H1 (cell line): Measurements from ENCODE around the gene DECR2. TPM values are rescaled to one million over a fixed set of nuclear protein-coding genes. Genes with fewer than 3 reads are reported as not detected.

ENCODE experiments used
- CTCF ChIA-PET: fragments of 300-600 bp; sonication (Branson Sonifier 250); formaldehyde crosslinking; loops from one replicate; lab custom pipeline; 2021; ENCODE audit not compliant: partially characterized antibody; lab: Charles Lee
- POLR2A ChIA-PET: fragments of 300-600 bp; sonication (Branson Sonifier 250); formaldehyde crosslinking; loops from one replicate; lab custom pipeline; 2021; ENCODE audit warnings: inconsistent platforms; ENCODE audit not compliant: partially characterized antibody; lab: Charles Lee
- DNase-seq, 2 experiments: peaks; one replicate each; pipeline versions ENCODE4 v3.0.0 to v3.0.0-alpha.2; 2010 to 2022; ENCODE audit warnings: low spot score in 2 of 2, low read depth in 1 of 2, mixed read lengths in 1 of 2
- FAIRE-seq: peaks from 2 replicates; lab custom pipeline; 2011; peaks lifted over from hg19 to GRCh38; lab: Jason Lieb, UNC
- H2AFZ ChIP-seq: 2 replicates; pipeline ENCODE4 v1.8.1; 2012; ENCODE audit warnings: low read length, inconsistent platforms
- H2AK5ac ChIP-seq: 2 replicates; pipeline ENCODE4 v1.6.1; 2013; ENCODE audit warnings: low read depth, low read length
- H2BK120ac ChIP-seq: replicated peaks from 2 replicates; pipeline ENCODE3; 2013; ENCODE audit warnings: low read depth, low read length, inconsistent platforms
- H2BK12ac ChIP-seq: 2 replicates; pipeline ENCODE4 v1.6.1; 2013; ENCODE audit warnings: low read depth, low read length
- H2BK15ac ChIP-seq: 2 replicates; pipeline ENCODE4 v1.6.1; 2013; ENCODE audit warnings: low read length
- H2BK20ac ChIP-seq: 2 replicates; pipeline ENCODE4 v1.6.1; 2013; ENCODE audit warnings: low read length
- H2BK5ac ChIP-seq: 2 replicates; pipeline ENCODE4 v1.6.1; 2013; ENCODE audit warnings: low read depth, low read length
- H3K14ac ChIP-seq: 2 replicates; pipeline ENCODE4 v1.6.1; 2013; ENCODE audit warnings: inconsistent platforms; ENCODE audit not compliant: insufficient read length
- H3K18ac ChIP-seq: 2 replicates; pipeline ENCODE4 v1.6.1; 2013; ENCODE audit warnings: low read length; ENCODE audit errors: extremely low read depth
- H3K23ac ChIP-seq: 2 replicates; pipeline ENCODE4 v1.6.1; 2013; ENCODE audit warnings: inconsistent platforms; ENCODE audit not compliant: insufficient read length
- H3K23me2 ChIP-seq: 2 replicates; pipeline ENCODE4 v1.6.1; 2013; ENCODE audit warnings: low read depth, low read length
- H3K27ac ChIP-seq: 2 replicates; pipeline ENCODE4 v1.6.1; 2011; ENCODE audit warnings: low read depth, low read length, inconsistent platforms
- H3K27me3 ChIP-seq, 4 experiments: replicated peaks in 1 of 4; 1 replicate in 1 of 4; 2 replicates in 3 of 4; pipeline versions ENCODE4 v1.6.1 to v1.8.1; 2011 to 2013; ENCODE audit warnings: low read length in 3 of 4, mild to moderate bottlenecking in 3 of 4, inconsistent platforms in 2 of 4, mixed read lengths in 2 of 4, moderate library complexity in 1 of 4; ENCODE audit not compliant: control insufficient read depth in 3 of 4, insufficient read depth in 3 of 4; ENCODE audit errors: extremely low read depth in 1 of 4
- H3K36me3 ChIP-seq, 4 experiments: 2 replicates each; pipeline versions ENCODE4 v1.6.1 to v1.8.1; 2011 to 2013; ENCODE audit warnings: mild to moderate bottlenecking in 4 of 4, low read length in 3 of 4, moderate library complexity in 2 of 4, control low read depth in 1 of 4, inconsistent platforms in 1 of 4; ENCODE audit not compliant: insufficient read depth in 4 of 4, control insufficient read depth in 2 of 4
- H3K4ac ChIP-seq: replicated peaks from 2 replicates; pipeline ENCODE3; 2013; ENCODE audit warnings: low read length, low read depth, mixed read lengths, inconsistent platforms; ENCODE audit not compliant: insufficient read length
- H3K4me1 ChIP-seq, 4 experiments: replicated peaks in 1 of 4; 1 replicate in 1 of 4; 2 replicates in 3 of 4; pipeline versions ENCODE4 v1.6.1 to v1.8.1; 2011 to 2013; ENCODE audit warnings: low read length in 3 of 4, inconsistent platforms in 2 of 4, mixed read lengths in 1 of 4; ENCODE audit not compliant: insufficient read depth in 4 of 4, control insufficient read depth in 3 of 4
- H3K4me2 ChIP-seq, 2 experiments: 2 replicates each; pipeline versions ENCODE4 v1.6.1 to v1.8.1; 2011 to 2013; ENCODE audit warnings: low read depth in 2 of 2, low read length in 2 of 2, control low read depth in 1 of 2, inconsistent platforms in 1 of 2, mild to moderate bottlenecking in 1 of 2; ENCODE audit not compliant: insufficient read depth in 1 of 2
- H3K4me3 ChIP-seq, 4 experiments: fragments of 200-600, 300-600 bp in 1 of 4; sonication (generic), shearing (Covaris generic), sonication (Bioruptor Twin) in 1 of 4; 2 replicates each; pipeline versions ENCODE4 v1.5.1 to v1.8.1; 2011 to 2016; ENCODE audit warnings: low read length in 4 of 4, low read depth in 3 of 4, control low read depth in 2 of 4, inconsistent platforms in 2 of 4, mild to moderate bottlenecking in 2 of 4, mixed read lengths in 1 of 4, moderate library complexity in 1 of 4; ENCODE audit not compliant: insufficient read depth in 2 of 4; ENCODE audit errors: extremely low read depth in 1 of 4
- H3K56ac ChIP-seq: replicated peaks from 2 replicates; pipeline ENCODE3; 2013; ENCODE audit warnings: low read depth, mild to moderate bottlenecking, mixed read lengths, low read length, inconsistent platforms; ENCODE audit not compliant: insufficient read length
- H3K79me1 ChIP-seq: 2 replicates; pipeline ENCODE4 v1.6.1; 2013; ENCODE audit warnings: low read depth, low read length, control low read depth
- H3K79me2 ChIP-seq, 2 experiments: 2 replicates each; pipeline versions ENCODE4 v1.6.1 to v1.8.1; 2012 to 2013; ENCODE audit warnings: low read length in 2 of 2, mild to moderate bottlenecking in 2 of 2, inconsistent platforms in 1 of 2; ENCODE audit not compliant: insufficient read depth in 2 of 2, control insufficient read depth in 1 of 2
- H3K9ac ChIP-seq, 4 experiments: replicated peaks in 1 of 4; 1 replicate in 1 of 4; 2 replicates in 3 of 4; pipeline versions ENCODE4 v1.6.1 to v1.8.1; 2011 to 2013; ENCODE audit warnings: low read depth in 3 of 4, low read length in 3 of 4, control low read depth in 2 of 4, mild to moderate bottlenecking in 2 of 4, moderate library complexity in 2 of 4, inconsistent platforms in 1 of 4; ENCODE audit errors: extremely low read depth in 1 of 4
- H3K9me3 ChIP-seq, 2 experiments: 2 replicates each; pipeline versions ENCODE4 v1.6.1 to v1.8.1; 2012 to 2013; ENCODE audit warnings: mild to moderate bottlenecking in 2 of 2, moderate library complexity in 2 of 2, control low read depth in 1 of 2, inconsistent platforms in 1 of 2, low read depth in 1 of 2, low read length in 1 of 2, mixed read lengths in 1 of 2; ENCODE audit not compliant: insufficient read depth in 2 of 2
- H4K20me1 ChIP-seq, 2 experiments: replicated peaks in 1 of 2; 2 replicates each; pipeline versions ENCODE3 to v1.8.1; 2011 to 2013; ENCODE audit warnings: inconsistent platforms in 2 of 2, low read length in 2 of 2, mild to moderate bottlenecking in 1 of 2; ENCODE audit not compliant: insufficient read depth in 2 of 2, control insufficient read depth in 1 of 2
- H4K5ac ChIP-seq: 2 replicates; pipeline ENCODE4 v1.6.1; 2013; ENCODE audit warnings: low read length, low read depth, mixed read lengths, inconsistent platforms; ENCODE audit not compliant: insufficient read length
- H4K8ac ChIP-seq: 2 replicates; pipeline ENCODE4 v1.8.0; 2013; ENCODE audit warnings: mild to moderate bottlenecking, moderate library complexity, low read length, inconsistent platforms; ENCODE audit not compliant: insufficient read depth; ENCODE audit errors: extremely low read depth
- H4K91ac ChIP-seq: replicated peaks from 2 replicates; pipeline ENCODE3; 2013; ENCODE audit warnings: low read length, mixed read lengths, inconsistent platforms; ENCODE audit not compliant: insufficient read length
- ATF2 ChIP-seq: IDR thresholded peaks from 2 replicates; pipeline ENCODE4 v1.6.1; 2012; ENCODE audit warnings: low read length, inconsistent platforms
- CBX5 ChIP-seq: fragments of 300-800, 300-1000 bp; sonication (generic); IDR thresholded peaks from 2 replicates; pipeline ENCODE4 v1.7.1; 2016; ENCODE audit warnings: antibody characterized with exemption, low read length, low read depth
- CTBP2 ChIP-seq: IDR thresholded peaks from 2 replicates; pipeline ENCODE4 v1.7.0; 2011; ENCODE audit warnings: borderline replicate concordance, mild to moderate bottlenecking, moderate library complexity, mixed read lengths, low read length; ENCODE audit not compliant: insufficient read depth, insufficient read length
- EZH2 ChIP-seq: fragments of 200-600 bp; sonication (generic); IDR thresholded peaks from 2 replicates; pipeline ENCODE4 v1.7.1; 2012; ENCODE audit warnings: low read depth, mild to moderate bottlenecking, moderate library complexity, low read length, inconsistent platforms; ENCODE audit not compliant: severe bottlenecking
- GABPA ChIP-seq: IDR thresholded peaks from 2 replicates; pipeline ENCODE4 v1.6.1; 2011; ENCODE audit warnings: mild to moderate bottlenecking, low read length, moderate library complexity, borderline replicate concordance; ENCODE audit not compliant: insufficient read depth
- JUND ChIP-seq: IDR thresholded peaks from 2 replicates; pipeline ENCODE4 v1.6.1; 2011; ENCODE audit warnings: mild to moderate bottlenecking, improper control_type of control experiment, low read length
- KDM5A ChIP-seq: fragments of 200-600 bp; IDR thresholded peaks from 2 replicates; pipeline ENCODE4 v1.7.1; 2012; ENCODE audit warnings: mild to moderate bottlenecking, low read length, inconsistent platforms, mixed read lengths
- MAFK ChIP-seq: IDR thresholded peaks from 2 replicates; pipeline ENCODE4 v1.6.1; 2012; ENCODE audit warnings: low read depth, mild to moderate bottlenecking, improper control_type of control experiment, low read length
- SIX5 ChIP-seq: IDR thresholded peaks from 2 replicates; pipeline ENCODE4 v1.6.1; 2011; ENCODE audit warnings: mild to moderate bottlenecking, low read depth, low read length
- SP4 ChIP-seq: IDR thresholded peaks from 2 replicates; pipeline ENCODE4 v1.6.1; 2012; ENCODE audit warnings: low read length, inconsistent platforms
- WGBS, 2 experiments: shearing (Covaris generic) in 1 of 2; methylation state at CpG; one replicate each; pipeline versions ENCODE4 v1.1.6 to v1.1.7; 2013 to 2015; ENCODE audit warnings: low lambda C conversion rate in 2 of 2, mixed read lengths in 2 of 2, inconsistent platforms in 1 of 2, low coverage in 1 of 2, missing lambda C conversion rate in 1 of 2; ENCODE audit not compliant: insufficient replicate concordance in 2 of 2, insufficient coverage in 1 of 2, insufficient read length in 1 of 2; ENCODE audit errors: extremely low coverage in 1 of 2, missing lambda C conversion rate in 1 of 2; 5-methylcytosine and 5-hydroxymethylcytosine counted together
- polyA plus RNA-seq, 7 experiments: library from polyadenylated mRNA; depleted of rRNA in 3 of 7; stranded (reverse) in 5 of 7; unstranded in 2 of 7; fragments of >200 nt in 5 of 7; fragments of 200-250 nt in 2 of 7; gene quantifications; 1 replicate in 5 of 7; 2 replicates in 1 of 7; 4 replicates in 1 of 7; pipeline versions ENCODE4 v1.2.1 to v1.2.3, GENCODE V29; 2011 to 2013; ENCODE audit warnings: missing spikeins in 2 of 7, mixed read lengths in 2 of 7
- total RNA-seq: library from RNA; stranded (reverse); fragmentation: NEBNext Ultra II Directional; extraction: Animal tissue kit (Norgen Biotek cat#: 25700); gene quantifications from 2 replicates; pipeline ENCODE4 v1.2.1, GENCODE V29; 2021

The DECR2 gene
- total and polyA plus RNA-seq, 2 of the 8 experiments (the other 6 are each of a cell fraction or from before 2014, with no cell fraction given), result 28.2 to 39.9 TPM

GRCh38 chr16:424033-424622 is 22.4 kb downstream of the DECR2 start:
- no peak overlapping the region for H4K5ac ChIP-seq
- H3K4me1 ChIP-seq, result peaks cover 0 to 15% (median 7%) of the 10 kb centered on the region in 4 experiments; a peak in 4 of 7 replicates
- peaks cover 0 to 23% of the 10 kb centered on the region in 2 experiments; a peak in 2 of 4 replicates for H3K79me2 ChIP-seq
- H2BK15ac ChIP-seq, result no peak overlapping the region
- no peaks in the 10 kb centered on the region for H3K9me3 ChIP-seq
- H2BK120ac ChIP-seq, result no peak overlapping the region
- WGBS, 2 experiments, result 90% methylated on average over 20 of the region's 20 CpGs; no CpG with 5 or more reads in 1 of the 2 experiments
- H3K18ac ChIP-seq, result no peak overlapping the region
- H3K23ac ChIP-seq, result no peak overlapping the region
- no peak overlapping the region for H4K8ac ChIP-seq
- no peak overlapping the region for H2BK5ac ChIP-seq
- no peak overlapping the region for H4K91ac ChIP-seq
- no peaks in the 10 kb centered on the region for H3K36me3 ChIP-seq
- H4K20me1 ChIP-seq, result peaks cover 4 to 15% of the 10 kb centered on the region in 2 experiments
- H3K9ac ChIP-seq, result no peak overlapping the region
- no peak overlapping the region for H3K14ac ChIP-seq
- H3K4me2 ChIP-seq, result peak overlapping the region in 1 of 2 experiments; percentile 86; a peak in 1 of 4 replicates
- ChIA-PET POLR2A (interaction anchor here (1.0 to 2.3 kb wide), 6 partner anchors 12 to 207 kb away, joined by 3 to 8 read pairs (median 5); partner anchors contain the start of genes DECR2 and WFIKKN1), CTCF (interaction anchor here (0.6 to 2.9 kb wide), 10 partner anchors 10 to 159 kb away, joined by 3 to 12 read pairs (median 4); no protein-coding TSS in a partner anchor)
- H3K79me1 ChIP-seq, result peaks cover 2% of the 10 kb centered on the region; the same call in 1 of the 2 replicates
- no peak overlapping the region for H2AFZ ChIP-seq
- no peak for DNase-seq
- no peak overlapping the region for H2AK5ac ChIP-seq
- no peak overlapping the region for H3K4ac ChIP-seq
- no peak overlapping the region for H3K56ac ChIP-seq
- 0 out of 2 replicates have a peak overlapping the region, but pooled peaks have one; percentile 39 for H2BK12ac ChIP-seq
- no peak overlapping the region for H3K27ac ChIP-seq
- peak overlapping the region in 1 of 4 experiments; percentile 74; a peak in 2 of 8 replicates for H3K4me3 ChIP-seq
- peaks cover 13% of the 10 kb centered on the region; the same call in 1 of the 2 replicates for H3K23me2 ChIP-seq
- peaks cover 11 to 33% (median 24%) of the 10 kb centered on the region in 4 experiments for H3K27me3 ChIP-seq
- H2BK20ac ChIP-seq, result no peak overlapping the region
- no peak for FAIRE-seq
- TF ChIP-seq GABPA (no peak), CBX5 (no peak), CTBP2 (no peak), EZH2 (no peak), MAFK (no peak), JUND (no peak), KDM5A (no peak), SIX5 (no peak), ATF2 (no peak), SP4 (no peak)
